GM06990 (cell line): ENCODE results near the gene GH2.
"Not testable (repeated sequence)": the region's sequence is repeated elsewhere in the genome, so short reads cannot be mapped to it uniquely, and the experiment has no call there.

Experiments used
- DNase-seq: peaks from one replicate; pipeline ENCODE4 v3.0.0-alpha.2; 2011; ENCODE audit not compliant: insufficient read length; ENCODE audit errors: extremely low read depth
- H3K27me3 ChIP-seq: replicated peaks from 2 replicates; pipeline ENCODE4 v1.6.0; 2011; ENCODE audit warnings: low read length; ENCODE audit not compliant: control insufficient read depth, insufficient read depth
- H3K36me3 ChIP-seq: 2 replicates; pipeline ENCODE4 v1.5.1; 2011; ENCODE audit warnings: low read length; ENCODE audit not compliant: control insufficient read depth, insufficient read depth
- H3K4me3 ChIP-seq: replicated peaks from 2 replicates; pipeline ENCODE4 v1.5.1; 2011; ENCODE audit warnings: low read depth, mild to moderate bottlenecking, control low read depth, low read length
- TF ChIP-seq, protein P1 (sequence below): IDR thresholded peaks from 2 replicates; pipeline ENCODE4 v1.5.1; 2011; ENCODE audit warnings: low read length, control low read depth, mild to moderate bottlenecking, inconsistent platforms; ENCODE audit not compliant: insufficient read depth, poor library complexity, severe bottlenecking

Gene GH2

GRCh38 chr17:63911041-63911635, 29.4 kb upstream of the GH2 start, which contains the start of gene CSHL1:
Gene CSHL1 (minus strand): TSS chr17:63911258. CDS start chr17:63911196, 62 bp downstream.
- Histone ChIP-seq H3K36me3 (no peaks in the 10 kb centered on the region), H3K27me3 (no peaks in the 10 kb centered on the region; the same call in 1 of the 2 replicates), H3K4me3 (no peak within 1 kb of the TSS)
- DNase-seq, result no peak
- TF ChIP-seq, protein P1, sequence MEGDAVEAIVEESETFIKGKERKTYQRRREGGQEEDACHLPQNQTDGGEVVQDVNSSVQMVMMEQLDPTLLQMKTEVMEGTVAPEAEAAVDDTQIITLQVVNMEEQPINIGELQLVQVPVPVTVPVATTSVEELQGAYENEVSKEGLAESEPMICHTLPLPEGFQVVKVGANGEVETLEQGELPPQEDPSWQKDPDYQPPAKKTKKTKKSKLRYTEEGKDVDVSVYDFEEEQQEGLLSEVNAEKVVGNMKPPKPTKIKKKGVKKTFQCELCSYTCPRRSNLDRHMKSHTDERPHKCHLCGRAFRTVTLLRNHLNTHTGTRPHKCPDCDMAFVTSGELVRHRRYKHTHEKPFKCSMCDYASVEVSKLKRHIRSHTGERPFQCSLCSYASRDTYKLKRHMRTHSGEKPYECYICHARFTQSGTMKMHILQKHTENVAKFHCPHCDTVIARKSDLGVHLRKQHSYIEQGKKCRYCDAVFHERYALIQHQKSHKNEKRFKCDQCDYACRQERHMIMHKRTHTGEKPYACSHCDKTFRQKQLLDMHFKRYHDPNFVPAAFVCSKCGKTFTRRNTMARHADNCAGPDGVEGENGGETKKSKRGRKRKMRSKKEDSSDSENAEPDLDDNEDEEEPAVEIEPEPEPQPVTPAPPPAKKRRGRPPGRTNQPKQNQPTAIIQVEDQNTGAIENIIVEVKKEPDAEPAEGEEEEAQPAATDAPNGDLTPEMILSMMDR, result no peak

GRCh38 chr17:63910096-63910495, 28.4 kb upstream of the GH2 start:
- TF ChIP-seq, protein P1, result no peak
- no peak for DNase-seq
- H3K36me3 ChIP-seq, result no peaks in the 10 kb centered on the region
- no peak overlapping the region for H3K4me3 ChIP-seq
- H3K27me3 ChIP-seq, result no peaks in the 10 kb centered on the region; the same call in 1 of the 2 replicates

GRCh38 chr17:63909586-63909985, 27.8 kb upstream of the GH2 start:
- not testable (repeated sequence) for H3K27me3 ChIP-seq, DNase-seq, H3K36me3 ChIP-seq, H3K4me3 ChIP-seq

- not testable (repeated sequence) for DNase-seq, H3K27me3 ChIP-seq, H3K4me3 ChIP-seq, H3K36me3 ChIP-seq
- TF ChIP-seq, protein P1, result peak; percentile 35
These were observed 25.5 kb upstream of the GH2 start for GRCh38 chr17:63907161-63907778.

GRCh38 chr17:63904796-63905195, 23.1 kb upstream of the GH2 start:
- H3K27me3 ChIP-seq, H3K4me3 ChIP-seq, DNase-seq, H3K36me3 ChIP-seq: not testable (repeated sequence)

GRCh38 chr17:63903787-63904201, 22.1 kb upstream of the GH2 start:
- DNase-seq, H3K27me3 ChIP-seq, H3K36me3 ChIP-seq, H3K4me3 ChIP-seq: not testable (repeated sequence)

- H3K4me3 ChIP-seq, H3K36me3 ChIP-seq, DNase-seq, H3K27me3 ChIP-seq: not testable (repeated sequence)
These were observed 20.2 kb upstream of the GH2 start for GRCh38 chr17:63901971-63902370.

DNA sequence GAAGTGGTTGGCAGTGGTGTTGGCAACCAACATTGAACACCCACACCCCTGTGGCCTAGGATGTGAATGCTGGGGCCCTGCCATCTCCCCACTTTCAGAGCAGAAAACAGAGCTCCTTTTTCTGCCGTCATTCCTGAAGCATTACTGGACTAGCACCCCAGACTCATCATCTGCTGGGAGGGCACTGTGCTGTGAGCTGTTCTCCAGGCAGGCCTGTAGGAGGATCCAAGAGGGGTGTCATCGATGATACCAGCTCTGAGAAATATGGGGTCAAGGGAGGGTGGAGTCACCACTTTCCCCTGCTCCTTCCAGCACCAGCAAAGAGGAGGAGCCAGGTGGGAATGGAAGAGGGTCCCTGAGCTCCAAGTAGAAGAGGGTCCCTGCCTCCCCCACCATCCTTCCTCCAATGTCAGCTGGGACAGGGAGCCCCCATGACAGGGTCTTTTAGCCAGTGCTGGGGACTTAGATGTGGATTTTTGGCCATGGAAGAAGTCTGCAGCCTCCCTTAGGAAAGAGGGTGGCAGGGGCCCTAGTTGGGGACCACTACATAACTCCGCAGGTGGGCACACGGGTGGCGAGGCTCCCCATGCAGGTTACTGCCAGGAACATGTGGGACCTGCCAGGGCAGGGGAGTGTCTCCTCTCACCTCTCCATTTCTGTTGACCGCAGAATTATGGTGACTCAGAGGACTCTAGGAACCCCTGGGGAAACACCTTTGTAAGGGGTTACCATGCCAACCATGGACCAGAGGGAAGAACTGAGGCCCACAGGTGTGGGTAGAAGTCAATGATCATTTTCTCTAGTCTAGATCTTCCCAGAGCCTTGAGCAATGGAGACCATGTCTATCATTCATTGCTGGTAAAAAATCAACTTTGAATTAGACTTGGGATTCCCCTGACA, 17.4 kb upstream of the GH2 start:
- H3K36me3 ChIP-seq, DNase-seq, H3K4me3 ChIP-seq, H3K27me3 ChIP-seq: not testable (repeated sequence)

DNA sequence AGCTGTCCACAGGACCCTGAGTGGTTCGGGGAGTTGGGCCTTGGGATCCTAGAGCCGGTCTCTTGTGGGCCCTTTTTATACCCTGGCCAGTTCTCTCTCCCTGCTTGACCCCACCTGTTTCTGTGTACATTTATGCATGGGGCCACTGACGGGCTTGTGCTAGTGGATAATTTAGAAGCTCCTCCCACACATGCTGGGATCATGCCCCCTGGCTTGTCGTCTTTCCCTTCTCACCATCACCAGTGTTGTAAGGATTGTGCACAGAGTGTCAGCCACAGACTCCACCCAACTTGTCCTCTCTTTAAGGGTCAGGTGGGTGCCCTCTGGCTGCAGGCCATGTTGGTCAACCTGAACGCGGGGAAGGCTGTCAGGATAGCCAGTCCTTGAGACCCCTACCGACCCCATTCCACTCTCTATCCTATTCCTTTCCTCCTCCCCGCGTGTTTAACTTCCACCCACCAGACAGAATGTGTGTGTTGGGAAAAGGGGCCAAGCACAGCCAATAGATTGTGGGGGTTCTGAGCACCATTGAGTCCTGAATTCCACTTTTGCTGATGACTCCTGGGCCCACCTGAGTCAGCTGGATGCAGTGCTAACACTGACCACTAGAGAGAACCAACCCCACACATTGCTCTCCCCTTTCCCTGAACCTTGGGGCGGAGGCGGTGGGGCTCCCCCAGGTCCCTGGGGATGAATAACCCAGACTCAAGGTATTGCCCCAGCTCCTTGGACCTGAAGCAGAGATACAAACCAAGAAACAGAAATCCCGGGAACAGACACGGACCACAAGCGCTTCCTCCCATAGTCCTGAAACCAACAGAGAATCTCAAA, 15.0 kb upstream of the GH2 start, which contains the start of gene CSH1:
Gene CSH1, minus strand, starts transcription at position 51 of the 831 bp plus-strand sequence. CDS start 63 bp downstream, outside the sequence.
- H3K4me3 ChIP-seq, H3K36me3 ChIP-seq, H3K27me3 ChIP-seq, DNase-seq: not testable (repeated sequence)

GRCh38 chr17:63894821-63895220, 13.1 kb upstream of the GH2 start:
- not testable (repeated sequence) for H3K4me3 ChIP-seq, H3K27me3 ChIP-seq

More at GRCh38 chr17:63894821-63895220, 13.1 kb upstream of the GH2 start:
- not testable (repeated sequence) for DNase-seq, H3K36me3 ChIP-seq
